Choroid plexus epithelial cell (primary cell): ENCODE data around the gene PRR7.
A peak's percentile ranks its signal among the peaks of the same experiment; 100 is the strongest.

Source experiments
- DNase-seq: peaks from one replicate; pipeline ENCODE4 v3.0.0-alpha.2; 2010; ENCODE audit warnings: low read depth
- H3K4me3 ChIP-seq: 2 replicates; pipeline ENCODE4 v1.5.1; 2011; ENCODE audit warnings: low read depth, mild to moderate bottlenecking, control low read depth, low read length, moderate library complexity
- TF ChIP-seq, protein P1 (sequence below): conservative IDR thresholded peaks from 2 replicates; pipeline ENCODE4 v1.5.1; 2011; ENCODE audit warnings: low read depth, mild to moderate bottlenecking, control low read depth, inconsistent platforms, low read length, moderate library complexity

The PRR7 gene, protein sequence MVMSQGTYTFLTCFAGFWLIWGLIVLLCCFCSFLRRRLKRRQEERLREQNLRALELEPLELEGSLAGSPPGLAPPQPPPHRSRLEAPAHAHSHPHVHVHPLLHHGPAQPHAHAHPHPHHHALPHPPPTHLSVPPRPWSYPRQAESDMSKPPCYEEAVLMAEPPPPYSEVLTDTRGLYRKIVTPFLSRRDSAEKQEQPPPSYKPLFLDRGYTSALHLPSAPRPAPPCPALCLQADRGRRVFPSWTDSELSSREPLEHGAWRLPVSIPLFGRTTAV

DNA sequence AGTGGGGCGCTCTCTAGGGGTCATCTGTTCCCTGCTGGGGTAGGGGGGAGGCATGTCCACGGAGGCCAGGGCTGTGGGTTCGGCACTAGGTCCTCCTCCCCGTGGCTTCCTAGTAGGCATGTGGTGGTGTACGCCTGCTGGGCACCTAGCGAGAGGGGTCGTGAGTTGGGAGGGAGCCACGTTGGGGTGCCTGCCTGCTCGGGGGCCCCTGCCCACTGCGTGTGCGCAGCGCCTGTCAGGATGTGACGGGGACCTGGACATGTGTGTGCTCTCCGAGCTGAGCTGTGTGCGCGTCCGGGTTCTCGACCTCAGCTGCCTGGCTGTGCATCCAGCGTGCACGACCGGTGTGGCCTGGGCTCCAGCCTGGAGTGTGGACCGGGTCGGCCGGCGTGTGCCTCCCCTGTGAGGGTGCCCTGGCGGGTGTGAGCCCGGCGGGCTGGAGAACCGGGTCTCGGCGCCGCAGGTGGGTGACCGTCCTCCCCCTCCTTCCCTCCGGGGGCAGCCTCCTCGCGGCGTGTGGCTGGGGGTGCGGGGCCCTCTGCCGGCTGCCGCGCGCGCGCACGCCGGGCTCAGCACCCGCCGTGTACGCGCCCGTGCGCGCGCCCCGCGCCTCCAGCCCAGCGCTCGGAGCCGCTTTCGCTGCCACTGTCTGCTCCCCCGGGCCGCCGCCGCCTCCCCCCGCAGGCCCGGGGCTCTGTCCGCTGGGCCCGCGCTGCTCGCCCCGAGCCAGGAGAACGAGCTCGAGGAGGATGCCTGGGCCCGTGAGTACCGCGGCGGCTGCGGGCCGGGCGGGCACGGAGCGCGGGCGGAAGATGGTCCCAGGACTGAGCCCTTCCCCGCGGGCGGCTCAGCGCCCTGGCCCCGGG, at the start of gene PRR7:
Gene PRR7 (plus strand): TSS at position 615 of the 866 bp plus-strand sequence. CDS start 8,254 bp downstream, outside the sequence.
- peak; percentile 55 for DNase-seq
- H3K4me3 ChIP-seq, result peak within 1 kb of the TSS; percentile 64
- TF ChIP-seq, protein P1, sequence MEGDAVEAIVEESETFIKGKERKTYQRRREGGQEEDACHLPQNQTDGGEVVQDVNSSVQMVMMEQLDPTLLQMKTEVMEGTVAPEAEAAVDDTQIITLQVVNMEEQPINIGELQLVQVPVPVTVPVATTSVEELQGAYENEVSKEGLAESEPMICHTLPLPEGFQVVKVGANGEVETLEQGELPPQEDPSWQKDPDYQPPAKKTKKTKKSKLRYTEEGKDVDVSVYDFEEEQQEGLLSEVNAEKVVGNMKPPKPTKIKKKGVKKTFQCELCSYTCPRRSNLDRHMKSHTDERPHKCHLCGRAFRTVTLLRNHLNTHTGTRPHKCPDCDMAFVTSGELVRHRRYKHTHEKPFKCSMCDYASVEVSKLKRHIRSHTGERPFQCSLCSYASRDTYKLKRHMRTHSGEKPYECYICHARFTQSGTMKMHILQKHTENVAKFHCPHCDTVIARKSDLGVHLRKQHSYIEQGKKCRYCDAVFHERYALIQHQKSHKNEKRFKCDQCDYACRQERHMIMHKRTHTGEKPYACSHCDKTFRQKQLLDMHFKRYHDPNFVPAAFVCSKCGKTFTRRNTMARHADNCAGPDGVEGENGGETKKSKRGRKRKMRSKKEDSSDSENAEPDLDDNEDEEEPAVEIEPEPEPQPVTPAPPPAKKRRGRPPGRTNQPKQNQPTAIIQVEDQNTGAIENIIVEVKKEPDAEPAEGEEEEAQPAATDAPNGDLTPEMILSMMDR, result no peak

DNA sequence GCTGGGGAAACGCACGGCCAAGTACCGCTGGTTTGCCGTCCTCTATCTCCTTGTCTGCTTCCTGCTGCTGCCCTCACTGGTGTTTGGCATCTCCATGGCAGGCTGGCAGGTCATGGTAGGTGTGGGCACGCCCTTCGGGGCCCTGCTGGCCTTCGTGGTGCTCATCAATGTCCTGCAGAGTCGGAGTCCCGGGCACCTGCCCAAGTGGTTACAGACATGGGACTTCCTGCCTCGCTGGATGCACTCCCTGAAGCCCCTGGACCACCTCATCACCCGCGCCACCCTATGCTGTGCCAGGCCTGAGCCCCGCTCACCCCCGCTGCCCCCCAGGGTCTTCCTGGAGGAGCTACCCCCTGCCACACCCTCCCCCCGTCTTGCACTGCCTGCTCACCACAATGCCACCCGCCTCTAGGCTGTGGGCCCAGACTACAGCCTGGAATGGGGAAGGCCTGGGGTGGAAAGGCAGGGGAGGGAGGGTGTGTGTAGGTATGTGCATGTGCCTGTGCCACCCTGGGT, 48.7 kb upstream of the PRR7 start:
- TF ChIP-seq, protein P1, result no peak
- no peak for DNase-seq

GRCh38 chr5:177399997-177400868, 46.4 kb upstream of the PRR7 start, which contains the start of gene PFN3:
PFN3 (minus strand) TSS chr5:177400661; CDS start chr5:177400576, 85 bp downstream.
- DNase-seq, result no peak
- H3K4me3 ChIP-seq, result no peak within 1 kb of the TSS
- TF ChIP-seq, protein P1, result peak; percentile 5

More for the DNA sequence above, 48.7 kb upstream of the PRR7 start:
- H3K4me3 ChIP-seq, result no peak overlapping the region

- no peak overlapping the region for H3K4me3 ChIP-seq
- peak; percentile 65 for DNase-seq
- TF ChIP-seq, protein P1, result peak; percentile 63
These were observed 44.2 kb upstream of the PRR7 start for GRCh38 chr5:177402271-177403043.

- DNase-seq, result peak; percentile 40
- TF ChIP-seq, protein P1, result no peak
These were observed 43.4 kb upstream of the PRR7 start for GRCh38 chr5:177403102-177403791.

More at GRCh38 chr5:177403102-177403791, 43.4 kb upstream of the PRR7 start:
- H3K4me3 ChIP-seq, result peak overlapping the region; percentile 61
